Panc1 (cell line): ENCODE measurements around the gene FGFBP2. TPM values are rescaled to one million over a fixed set of nuclear protein-coding genes. Genes with fewer than 3 reads are reported as not detected.

Source experiments
- ATAC-seq: fragments of 200-7000 bp; cut with Tn5 transposase; 2 replicates; pipeline ENCODE4 v1.9.1; 2020; ENCODE audit warnings: mild to moderate bottlenecking, moderate library complexity
- BruUV-seq: library from RNA; stranded (reverse); fragments of 400-500 nt; replicated peaks from 2 replicates; lab custom pipeline; 2021; lab: Mats Ljungman, UMichigan
- CTCF ChIA-PET: fragments of 300-600 bp; sonication (Branson Sonifier 250); formaldehyde crosslinking; loops from one replicate; lab custom pipeline; 2022; ENCODE audit warnings: antibody characterized with exemption; lab: Charles Lee
- POLR2A ChIA-PET: fragments of 300-600 bp; sonication (Branson Sonifier 250); formaldehyde crosslinking; loops from one replicate; lab custom pipeline; 2022; ENCODE audit warnings: antibody characterized with exemption; lab: Charles Lee
- DNase-seq: peaks from one replicate; pipeline ENCODE4 v3.0.0-alpha.2; 2010; ENCODE audit warnings: low read depth, low spot score
- H3K27ac ChIP-seq: 2 replicates; pipeline ENCODE4 v1.5.1; 2011; ENCODE audit warnings: mild to moderate bottlenecking, low read length, inconsistent platforms
- H3K27me3 ChIP-seq: fragments of 200-500 bp; sonication (Bioruptor generic); 2 replicates; pipeline ENCODE4 v1.6.0; 2014; ENCODE audit warnings: low read length, inconsistent platforms; ENCODE audit not compliant: control insufficient read depth, insufficient read depth
- H3K36me3 ChIP-seq: fragments of 200-500 bp; sonication (Bioruptor generic); 2 replicates; pipeline ENCODE4 v1.5.1; 2014; ENCODE audit warnings: inconsistent platforms, mild to moderate bottlenecking, low read length, moderate library complexity; ENCODE audit not compliant: control insufficient read depth, insufficient read depth
- H3K4me1 ChIP-seq: 2 replicates; pipeline ENCODE4 v1.5.1; 2011; ENCODE audit warnings: inconsistent platforms, mild to moderate bottlenecking, low read length, moderate library complexity; ENCODE audit not compliant: control insufficient read depth, insufficient read depth
- H3K4me3 ChIP-seq, 2 experiments: 2 replicates each; pipeline ENCODE4 v1.5.1; 2011 to 2012; ENCODE audit warnings: low read depth in 2 of 2, low read length in 2 of 2, mild to moderate bottlenecking in 2 of 2, inconsistent platforms in 1 of 2, moderate library complexity in 1 of 2
- H3K9me3 ChIP-seq: fragments of 200-500 bp; sonication (Bioruptor generic); 2 replicates; pipeline ENCODE4 v1.5.1; 2014; ENCODE audit warnings: low read depth, mild to moderate bottlenecking, inconsistent platforms, low read length, moderate library complexity; ENCODE audit not compliant: control insufficient read depth, insufficient read depth
- POLR2AphosphoS5 ChIP-seq: IDR thresholded peaks from 2 replicates; pipeline ENCODE4 v1.6.1; 2012; ENCODE audit warnings: mild to moderate bottlenecking, low read depth, low read length, moderate library complexity
- REST ChIP-seq, 2 experiments: IDR thresholded peaks; 2 replicates each; pipeline ENCODE4 v1.6.1; 2011 to 2012; ENCODE audit warnings: low read depth in 2 of 2, control low read depth in 1 of 2, low read length in 1 of 2, mild to moderate bottlenecking in 1 of 2, moderate library complexity in 1 of 2; ENCODE audit not compliant: insufficient read depth in 1 of 2
- SIN3A ChIP-seq: IDR thresholded peaks from 2 replicates; pipeline ENCODE4 v1.6.1; 2012; ENCODE audit warnings: low read depth, mild to moderate bottlenecking, low read length, moderate library complexity, borderline replicate concordance; ENCODE audit not compliant: insufficient read depth
- TCF7L2 ChIP-seq: IDR thresholded peaks from 2 replicates; pipeline ENCODE4 v1.6.1; 2011; ENCODE audit warnings: mild to moderate bottlenecking, low read depth, low read length, inconsistent platforms
- in situ Hi-C: cut with HindIII; loops from 2 replicates; pipeline ENCODE4 v1.10.0; 2016; ENCODE audit warnings: low sequenced_read_pairs, low pct_unique_long_range_greater_than_20kb
- intact Hi-C: fragments of 100-400 bp; cut with micrococcal nuclease; formaldehyde crosslinking; loops from one replicate; pipeline ENCODE4 v1.10.0; 2022; ENCODE audit not compliant: unreplicated experiment
- total RNA-seq: library from RNA; stranded (reverse); gene quantifications from one replicate; pipeline ENCODE4 v1.2.1, GENCODE V29; 2021; ENCODE audit not compliant: unreplicated experiment
- TF ChIP-seq, protein P1 (sequence below): fragments of 450-650 bp; IDR thresholded peaks from 2 replicates; pipeline ENCODE4 v1.5.1; 2017; ENCODE audit warnings: mild to moderate bottlenecking

FGFBP2 gene
- total RNA-seq, 1 experiment from 2014 or later: 0.33 TPM

DNA sequence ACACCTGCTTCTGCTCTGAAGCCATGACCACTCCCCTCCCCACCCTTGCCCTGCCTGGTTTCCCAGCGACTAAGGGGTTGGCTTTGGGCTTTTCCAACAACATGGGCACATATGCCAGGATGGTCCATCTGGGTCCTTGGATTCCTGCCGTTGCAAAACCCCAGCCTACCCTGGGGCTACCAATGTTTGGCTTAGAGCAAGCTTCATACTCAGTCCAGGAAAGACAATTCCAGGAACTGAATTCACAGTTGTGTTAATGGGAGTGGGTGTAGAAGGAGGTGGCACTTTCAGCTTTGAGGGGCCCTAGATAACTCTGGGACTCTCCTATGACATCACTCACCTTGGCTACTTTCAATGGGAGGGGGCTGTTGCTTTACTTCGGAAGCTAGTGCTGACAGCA is 33.4 kb downstream of the FGFBP2 start:
- CTCF ChIA-PET: no interaction called here
- no peak for DNase-seq
- BruUV-seq: no TSS peak
- in situ Hi-C loops (no loop called here), intact Hi-C loops (no loop called here)
- H3K27me3 ChIP-seq: no peaks in the 10 kb centered on the region
- no peaks in the 10 kb centered on the region for H3K9me3 ChIP-seq
- TF ChIP-seq SIN3A: no peak
- TF ChIP-seq, protein P1, sequence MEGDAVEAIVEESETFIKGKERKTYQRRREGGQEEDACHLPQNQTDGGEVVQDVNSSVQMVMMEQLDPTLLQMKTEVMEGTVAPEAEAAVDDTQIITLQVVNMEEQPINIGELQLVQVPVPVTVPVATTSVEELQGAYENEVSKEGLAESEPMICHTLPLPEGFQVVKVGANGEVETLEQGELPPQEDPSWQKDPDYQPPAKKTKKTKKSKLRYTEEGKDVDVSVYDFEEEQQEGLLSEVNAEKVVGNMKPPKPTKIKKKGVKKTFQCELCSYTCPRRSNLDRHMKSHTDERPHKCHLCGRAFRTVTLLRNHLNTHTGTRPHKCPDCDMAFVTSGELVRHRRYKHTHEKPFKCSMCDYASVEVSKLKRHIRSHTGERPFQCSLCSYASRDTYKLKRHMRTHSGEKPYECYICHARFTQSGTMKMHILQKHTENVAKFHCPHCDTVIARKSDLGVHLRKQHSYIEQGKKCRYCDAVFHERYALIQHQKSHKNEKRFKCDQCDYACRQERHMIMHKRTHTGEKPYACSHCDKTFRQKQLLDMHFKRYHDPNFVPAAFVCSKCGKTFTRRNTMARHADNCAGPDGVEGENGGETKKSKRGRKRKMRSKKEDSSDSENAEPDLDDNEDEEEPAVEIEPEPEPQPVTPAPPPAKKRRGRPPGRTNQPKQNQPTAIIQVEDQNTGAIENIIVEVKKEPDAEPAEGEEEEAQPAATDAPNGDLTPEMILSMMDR: no peak
- TF ChIP-seq POLR2AphosphoS5: no peak
- no peak for TF ChIP-seq TCF7L2
- TF ChIP-seq REST (IDR thresholded peaks at IDR 0.05; ENCODE audit: insufficient read depth in 1 of 2, low read depth in 2 of 2, low read length in 1 of 2): no peak
- no peak for ATAC-seq
- no peaks in the 10 kb centered on the region for H3K36me3 ChIP-seq
- POLR2A ChIA-PET: no interaction called here
- no peak overlapping the region for H3K4me3 ChIP-seq
- H3K27ac ChIP-seq: no peak overlapping the region
- no peaks in the 10 kb centered on the region for H3K4me1 ChIP-seq

DNA sequence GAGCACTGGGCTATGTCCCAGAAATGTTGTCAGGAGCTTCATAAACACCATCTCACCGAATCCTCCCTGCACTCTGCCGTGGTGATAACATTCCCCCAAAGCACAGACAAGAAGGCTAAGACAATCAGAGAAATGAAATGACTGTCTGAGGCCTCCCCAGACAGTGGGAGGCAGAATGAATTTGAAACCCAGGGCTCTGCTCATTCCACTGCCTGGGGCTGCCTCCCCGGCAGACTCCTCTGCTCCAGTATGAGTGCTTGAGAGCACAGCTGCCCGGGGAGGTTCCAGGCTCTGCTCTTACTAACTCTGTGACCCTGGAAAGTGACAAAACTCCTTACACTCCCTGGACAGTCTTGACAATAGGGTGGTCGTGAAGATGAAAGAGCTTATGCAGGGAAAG is 34.1 kb downstream of the FGFBP2 start:
- Histone ChIP-seq H3K9me3 (no peaks in the 10 kb centered on the region), H3K27me3 (no peaks in the 10 kb centered on the region), H3K4me1 (no peaks in the 10 kb centered on the region), H3K36me3 (no peaks in the 10 kb centered on the region), H3K4me3 (no peak overlapping the region), H3K27ac (no peak overlapping the region)
- in situ Hi-C loops: no loop called here
- BruUV-seq: no TSS peak
- CTCF ChIA-PET: no interaction called here
- intact Hi-C loops: no loop called here
- no peak for ATAC-seq
- DNase-seq: no peak
- TF ChIP-seq, protein P1: no peak
- no peak for TF ChIP-seq SIN3A
- no peak for TF ChIP-seq POLR2AphosphoS5
- POLR2A ChIA-PET: no interaction called here
